ENCODE results near the gene ZNF212. TPM values are rescaled to one million over a fixed set of nuclear protein-coding genes. Genes with fewer than 3 reads are reported as not detected.

Gene ZNF212
- total and polyA plus RNA-seq, 9 of the 15 experiments (the other 6 are each of a cell fraction or from before 2014, with no cell fraction given): 1.8 to 21.4 (median 7.2) TPM

DNA sequence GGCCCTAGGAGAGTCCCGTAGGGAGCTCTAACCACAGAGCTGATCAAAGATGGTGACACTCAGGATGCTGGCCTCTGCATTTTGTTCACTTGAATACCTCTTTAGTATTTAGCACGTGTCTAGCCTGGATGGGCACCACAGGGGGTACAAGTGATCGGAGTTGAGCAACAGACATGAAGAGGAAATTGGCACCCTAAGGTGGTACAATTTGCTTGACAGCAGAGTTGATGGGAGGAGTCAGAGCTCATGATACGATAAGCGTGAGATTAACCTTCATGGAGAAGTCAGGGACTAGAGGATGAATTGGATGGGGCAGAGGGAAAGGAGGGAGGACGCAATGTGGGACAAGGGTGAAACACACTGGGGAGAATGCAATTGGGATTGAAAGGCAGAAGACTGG, 9.9 kb upstream of the ZNF212 start (continued):
- TF ChIP-seq POLR2H (tag; IDR thresholded peaks at IDR 0.05; ENCODE audit: low read depth) (0 out of 2 replicates have a peak, but pooled peaks have one; percentile 23), MED1 (CRISPR knock-in tag; IDR thresholded peaks at IDR 0.05; ENCODE audit: borderline replicate concordance) (0 out of 2 replicates have a peak, but pooled peaks have one; percentile 25), RUNX1 (IDR thresholded peaks at IDR 0.05; ENCODE audit: low read depth) (no peak), ZNF354B (CRISPR knock-in tag; IDR thresholded peaks at IDR 0.05) (no peak), FIP1L1 (IDR thresholded peaks at IDR 0.05; ENCODE audit: low read depth, low read length, poor library complexity, severe bottlenecking) (no peak), GTF2F1 (IDR thresholded peaks at IDR 0.05; ENCODE audit: low read depth, low read length) (no peak), NELFE (IDR thresholded peaks at IDR 0.05; ENCODE audit: insufficient read depth, insufficient read length) (no peak), FOXJ3 (CRISPR knock-in tag; IDR thresholded peaks at IDR 0.05) (no peak), ZNF347 (CRISPR knock-in tag; IDR thresholded peaks at IDR 0.05; ENCODE audit: low read depth) (no peak), EWSR1 (IDR thresholded peaks at IDR 0.05; ENCODE audit: borderline replicate concordance, low read depth, partially characterized antibody) (no peak), PRMT5 (CRISPR knock-in tag; IDR thresholded peaks at IDR 0.05) (no peak), LARP7 (IDR thresholded peaks at IDR 0.05) (no peak), SMAD3 (CRISPR knock-in tag; conservative IDR thresholded peaks at IDR 0.05) (no peak), KHSRP (IDR thresholded peaks at IDR 0.05) (no peak), ZNF76 (CRISPR knock-in tag; IDR thresholded peaks at IDR 0.05; ENCODE audit: borderline replicate concordance) (no peak), ZNF584 (CRISPR knock-in tag; IDR thresholded peaks at IDR 0.05; ENCODE audit: low read depth) (no peak), ZKSCAN8 (CRISPR knock-in tag; IDR thresholded peaks at IDR 0.05) (no peak), ZFX (CRISPR knock-in tag; IDR thresholded peaks at IDR 0.05) (peak; percentile 18; the same call in 1 of the 2 replicates), SRSF7 (optimal IDR thresholded peaks at IDR 0.05; ENCODE audit: low read depth, low read length) (no peak), POLR2A (conservative IDR thresholded peaks at IDR 0.05) (peak; percentile 31; the same call in 1 of the 2 replicates), NFE2 (IDR thresholded peaks at IDR 0.05; ENCODE audit: low read depth) (no peak), CREB1 (IDR thresholded peaks at IDR 0.05) (no peak), CREB1 (CRISPR knock-in tag; IDR thresholded peaks at IDR 0.05) (no peak)
- TF ChIP-seq, protein P1, sequence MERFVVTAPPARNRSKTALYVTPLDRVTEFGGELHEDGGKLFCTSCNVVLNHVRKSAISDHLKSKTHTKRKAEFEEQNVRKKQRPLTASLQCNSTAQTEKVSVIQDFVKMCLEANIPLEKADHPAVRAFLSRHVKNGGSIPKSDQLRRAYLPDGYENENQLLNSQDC (CRISPR knock-in tag; IDR thresholded peaks at IDR 0.05): no peak
- TF ChIP-seq, protein P2, sequence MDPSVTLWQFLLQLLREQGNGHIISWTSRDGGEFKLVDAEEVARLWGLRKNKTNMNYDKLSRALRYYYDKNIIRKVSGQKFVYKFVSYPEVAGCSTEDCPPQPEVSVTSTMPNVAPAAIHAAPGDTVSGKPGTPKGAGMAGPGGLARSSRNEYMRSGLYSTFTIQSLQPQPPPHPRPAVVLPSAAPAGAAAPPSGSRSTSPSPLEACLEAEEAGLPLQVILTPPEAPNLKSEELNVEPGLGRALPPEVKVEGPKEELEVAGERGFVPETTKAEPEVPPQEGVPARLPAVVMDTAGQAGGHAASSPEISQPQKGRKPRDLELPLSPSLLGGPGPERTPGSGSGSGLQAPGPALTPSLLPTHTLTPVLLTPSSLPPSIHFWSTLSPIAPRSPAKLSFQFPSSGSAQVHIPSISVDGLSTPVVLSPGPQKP (CRISPR knock-in tag; IDR thresholded peaks at IDR 0.05): no peak
- TF ChIP-seq, protein P3, sequence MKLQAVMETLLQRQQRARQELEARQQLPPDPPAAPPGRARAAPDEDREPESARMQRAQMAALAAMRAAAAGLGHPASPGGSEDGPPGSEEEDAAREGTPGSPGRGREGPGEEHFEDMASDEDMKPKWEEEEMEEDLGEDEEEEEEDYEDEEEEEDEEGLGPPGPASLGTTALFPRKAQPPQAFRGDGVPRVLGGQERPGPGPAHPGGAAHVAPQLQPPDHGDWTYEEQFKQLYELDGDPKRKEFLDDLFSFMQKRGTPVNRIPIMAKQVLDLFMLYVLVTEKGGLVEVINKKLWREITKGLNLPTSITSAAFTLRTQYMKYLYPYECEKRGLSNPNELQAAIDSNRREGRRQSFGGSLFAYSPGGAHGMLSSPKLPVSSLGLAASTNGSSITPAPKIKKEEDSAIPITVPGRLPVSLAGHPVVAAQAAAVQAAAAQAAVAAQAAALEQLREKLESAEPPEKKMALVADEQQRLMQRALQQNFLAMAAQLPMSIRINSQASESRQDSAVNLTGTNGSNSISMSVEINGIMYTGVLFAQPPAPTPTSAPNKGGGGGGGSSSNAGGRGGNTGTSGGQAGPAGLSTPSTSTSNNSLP (IDR thresholded peaks at IDR 0.05; ENCODE audit: borderline replicate concordance, low read depth, low read length): no peak
- TF ChIP-seq, protein P4, sequence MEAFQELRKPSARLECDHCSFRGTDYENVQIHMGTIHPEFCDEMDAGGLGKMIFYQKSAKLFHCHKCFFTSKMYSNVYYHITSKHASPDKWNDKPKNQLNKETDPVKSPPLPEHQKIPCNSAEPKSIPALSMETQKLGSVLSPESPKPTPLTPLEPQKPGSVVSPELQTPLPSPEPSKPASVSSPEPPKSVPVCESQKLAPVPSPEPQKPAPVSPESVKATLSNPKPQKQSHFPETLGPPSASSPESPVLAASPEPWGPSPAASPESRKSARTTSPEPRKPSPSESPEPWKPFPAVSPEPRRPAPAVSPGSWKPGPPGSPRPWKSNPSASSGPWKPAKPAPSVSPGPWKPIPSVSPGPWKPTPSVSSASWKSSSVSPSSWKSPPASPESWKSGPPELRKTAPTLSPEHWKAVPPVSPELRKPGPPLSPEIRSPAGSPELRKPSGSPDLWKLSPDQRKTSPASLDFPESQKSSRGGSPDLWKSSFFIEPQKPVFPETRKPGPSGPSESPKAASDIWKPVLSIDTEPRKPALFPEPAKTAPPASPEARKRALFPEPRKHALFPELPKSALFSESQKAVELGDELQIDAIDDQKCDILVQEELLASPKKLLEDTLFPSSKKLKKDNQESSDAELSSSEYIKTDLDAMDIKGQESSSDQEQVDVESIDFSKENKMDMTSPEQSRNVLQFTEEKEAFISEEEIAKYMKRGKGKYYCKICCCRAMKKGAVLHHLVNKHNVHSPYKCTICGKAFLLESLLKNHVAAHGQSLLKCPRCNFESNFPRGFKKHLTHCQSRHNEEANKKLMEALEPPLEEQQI (IDR thresholded peaks at IDR 0.05): no peak

Data from K562 (cell line).